Neural cell (in vitro differentiated cells): ENCODE measurements around the gene KIAA2012. TPM values are rescaled to one million over a fixed set of nuclear protein-coding genes. Genes with fewer than 3 reads are reported as not detected.

Experiments
- H2AFZ ChIP-seq: fragments of 200-600, 300-800 bp; sonication (generic), shearing (Covaris generic); 2 replicates; pipeline ENCODE4 v1.6.0; 2014; ENCODE audit warnings: low read depth, mild to moderate bottlenecking, antibody characterized with exemption, low read length, moderate library complexity
- H3F3A ChIP-seq: fragments of 200-600 bp; shearing (Covaris generic); 2 replicates; pipeline ENCODE4 v1.6.1; 2016; ENCODE audit warnings: mild to moderate bottlenecking, moderate library complexity, mixed read lengths, antibody characterized with exemption, low read length; ENCODE audit not compliant: insufficient read depth, poor library complexity, severe bottlenecking
- H3K27ac ChIP-seq: fragments of 200-600, 300-800 bp; sonication (generic), shearing (Covaris generic); 2 replicates; pipeline ENCODE4 v1.5.1; 2014; ENCODE audit warnings: mild to moderate bottlenecking, low read length, moderate library complexity
- H3K27me3 ChIP-seq: fragments of 300-800, 200-600 bp; sonication (generic), shearing (Covaris generic); 2 replicates; pipeline ENCODE4 v1.6.0; 2014; ENCODE audit warnings: mild to moderate bottlenecking, low read depth, low read length, moderate library complexity; ENCODE audit not compliant: insufficient read depth
- H3K36me3 ChIP-seq: fragments of 300-800, 200-600 bp; sonication (generic), shearing (Covaris generic); 2 replicates; pipeline ENCODE4 v1.5.1; 2014; ENCODE audit warnings: mild to moderate bottlenecking, antibody characterized with exemption, low read length, moderate library complexity; ENCODE audit not compliant: insufficient read depth
- H3K4me2 ChIP-seq: fragments of 300-800, 200-600 bp; sonication (generic), shearing (Covaris generic); 2 replicates; pipeline ENCODE4 v1.6.0; 2014; ENCODE audit warnings: mild to moderate bottlenecking, low read length
- H3K4me3 ChIP-seq: fragments of 300-800, 200-600 bp; sonication (generic), shearing (Covaris generic); 2 replicates; pipeline ENCODE4 v1.5.1; 2014; ENCODE audit warnings: mild to moderate bottlenecking, low read length, moderate library complexity
- H3K79me2 ChIP-seq: fragments of 200-600 bp; shearing (Covaris generic); replicated peaks from 2 replicates; pipeline ENCODE4 v1.6.0; 2014; ENCODE audit warnings: mild to moderate bottlenecking, low read length, moderate library complexity; ENCODE audit not compliant: insufficient read depth
- H3K9ac ChIP-seq: fragments of 300-800, 200-600 bp; sonication (generic), shearing (Covaris generic); 2 replicates; pipeline ENCODE4 v1.6.1; 2016; ENCODE audit warnings: mild to moderate bottlenecking, low read length, mixed read lengths
- H3K9me2 ChIP-seq: fragments of 200-600 bp; shearing (Covaris generic); 2 replicates; pipeline ENCODE4 v1.6.1; 2016; ENCODE audit warnings: mild to moderate bottlenecking, low read length, mixed read lengths; ENCODE audit not compliant: insufficient read depth
- H3K9me3 ChIP-seq: fragments of 200-600, 300-800 bp; sonication (generic), shearing (Covaris generic); 2 replicates; pipeline ENCODE4 v1.6.1; 2016; ENCODE audit warnings: mild to moderate bottlenecking, mixed run types, low read length, moderate library complexity, mixed read lengths
- H4K20me1 ChIP-seq: fragments of 200-600 bp; shearing (Covaris generic); 2 replicates; pipeline ENCODE4 v1.6.1; 2016; ENCODE audit warnings: mild to moderate bottlenecking, mixed run types; ENCODE audit not compliant: insufficient read depth
- CTCF ChIP-seq: fragments of 450-650 bp; IDR thresholded peaks from 2 replicates; pipeline ENCODE4 v1.5.1; 2014; ENCODE audit warnings: antibody characterized with exemption, mild to moderate bottlenecking, moderate library complexity; ENCODE audit not compliant: poor library complexity, severe bottlenecking
- EP300 ChIP-seq: fragments of 450-650 bp; conservative IDR thresholded peaks from 2 replicates; pipeline ENCODE4 v1.6.1; 2014; ENCODE audit warnings: antibody characterized with exemption, mild to moderate bottlenecking, moderate library complexity; ENCODE audit not compliant: poor library complexity, severe bottlenecking
- EZH2 ChIP-seq: fragments of 200-600, 300-800 bp; shearing (Covaris generic), sonication (generic); IDR thresholded peaks from 2 replicates; pipeline ENCODE4 v1.6.1; 2014; ENCODE audit warnings: antibody characterized with exemption, low read length, borderline replicate concordance, mild to moderate bottlenecking; ENCODE audit not compliant: insufficient read depth, poor library complexity, severe bottlenecking
- MXI1 ChIP-seq: fragments of 450-650 bp; conservative IDR thresholded peaks from 2 replicates; pipeline ENCODE4 v1.6.1; 2014; ENCODE audit warnings: antibody characterized with exemption, mild to moderate bottlenecking; ENCODE audit not compliant: poor library complexity, severe bottlenecking
- POLR2AphosphoS5 ChIP-seq: IDR thresholded peaks from 2 replicates; pipeline ENCODE4 v1.6.1; 2012
- RAD21 ChIP-seq: fragments of 450-650 bp; conservative IDR thresholded peaks from 2 replicates; pipeline ENCODE4 v1.6.1; 2014; ENCODE audit warnings: antibody characterized with exemption, mild to moderate bottlenecking, moderate library complexity
- REST ChIP-seq: IDR thresholded peaks from 2 replicates; pipeline ENCODE4 v1.6.1; 2012; ENCODE audit warnings: borderline replicate concordance
- SMC3 ChIP-seq: fragments of 450-650 bp; conservative IDR thresholded peaks from 2 replicates; pipeline ENCODE4 v1.6.1; 2014; ENCODE audit warnings: antibody characterized with exemption, mild to moderate bottlenecking, moderate library complexity; ENCODE audit not compliant: poor library complexity
- TAF1 ChIP-seq: IDR thresholded peaks from 2 replicates; pipeline ENCODE4 v1.6.1; 2012; ENCODE audit warnings: low read depth
- polyA plus RNA-seq: library from polyadenylated mRNA; depleted of rRNA; stranded (reverse); fragments of >200 nt; gene quantifications from 2 replicates; pipeline ENCODE4 v1.2.3, GENCODE V29; 2014

KIAA2012 gene
- polyA plus RNA-seq, 1 donor from 2014 or later: not detected

- no peak overlapping the region for H2AFZ ChIP-seq
- H3K9me2 ChIP-seq: no peaks in the 10 kb centered on the region
- no peaks in the 10 kb centered on the region for H3F3A ChIP-seq
- TF ChIP-seq RAD21 (no peak), REST (no peak), POLR2AphosphoS5 (no peak), MXI1 (no peak), TAF1 (no peak), CTCF (no peak), EZH2 (no peak), EP300 (no peak), SMC3 (no peak)
- no peaks in the 10 kb centered on the region for H3K36me3 ChIP-seq
- H3K4me2 ChIP-seq: no peak overlapping the region
- H3K79me2 ChIP-seq: no peaks in the 10 kb centered on the region
- H3K27ac ChIP-seq: no peak overlapping the region
- H4K20me1 ChIP-seq: no peaks in the 10 kb centered on the region
- no peak overlapping the region for H3K9ac ChIP-seq
- no peaks in the 10 kb centered on the region for H3K9me3 ChIP-seq
- no peak overlapping the region for H3K4me3 ChIP-seq
- no peaks in the 10 kb centered on the region for H3K27me3 ChIP-seq
Measured at GRCh38 chr2:202149155-202149762, 76.2 kb downstream of the KIAA2012 start.

DNA sequence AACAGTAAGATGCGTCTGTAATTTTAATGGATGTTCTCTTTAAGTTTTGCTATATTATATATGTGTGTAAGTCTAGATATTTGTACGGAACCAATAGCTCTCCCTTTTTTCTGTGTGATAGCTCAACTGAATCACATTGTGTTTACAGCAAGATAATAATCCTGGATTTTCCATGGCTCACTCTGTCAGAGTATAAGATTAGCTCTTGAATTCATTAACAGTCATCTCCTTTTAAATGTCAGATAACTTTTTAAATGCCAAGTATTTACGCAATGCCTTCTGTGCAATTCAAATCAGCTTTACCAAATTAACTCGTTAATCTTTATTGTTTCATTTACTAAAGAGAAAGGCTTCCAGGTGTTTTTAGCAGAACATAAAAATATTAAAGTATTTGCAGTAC, 76.9 kb downstream of the KIAA2012 start:
- TF ChIP-seq EZH2 (no peak), MXI1 (no peak), RAD21 (no peak), TAF1 (no peak), POLR2AphosphoS5 (no peak), SMC3 (no peak), CTCF (no peak), EP300 (no peak), REST (no peak)
- H3K27me3 ChIP-seq: no peaks in the 10 kb centered on the region
- no peak overlapping the region for H2AFZ ChIP-seq
- H3K4me2 ChIP-seq: no peak overlapping the region
- no peak overlapping the region for H3K4me3 ChIP-seq
- no peaks in the 10 kb centered on the region for H3K9me3 ChIP-seq
- no peaks in the 10 kb centered on the region for H3K9me2 ChIP-seq
- no peaks in the 10 kb centered on the region for H3K79me2 ChIP-seq
- no peaks in the 10 kb centered on the region for H3F3A ChIP-seq
- no peaks in the 10 kb centered on the region for H4K20me1 ChIP-seq
- no peak overlapping the region for H3K27ac ChIP-seq
- H3K36me3 ChIP-seq: no peaks in the 10 kb centered on the region
- H3K9ac ChIP-seq: no peak overlapping the region
